PFSK-1 (cell line): Measurements from ENCODE around the gene ARHGAP4.

ENCODE experiments used
- FOXP2 ChIP-seq: optimal IDR thresholded peaks from 2 replicates; pipeline ENCODE3; 2011; ENCODE audit warnings: borderline replicate concordance, control low read depth, inconsistent platforms; ENCODE audit not compliant: insufficient read depth; ENCODE audit errors: extremely low read length, extremely low read depth
- POLR2AphosphoS5 ChIP-seq: IDR thresholded peaks from 2 replicates; pipeline ENCODE4 v1.6.1; 2012; ENCODE audit warnings: low read depth, mild to moderate bottlenecking, control low read depth, low read length, moderate library complexity
- REST ChIP-seq, 2 experiments: IDR thresholded peaks; 2 replicates each; pipeline versions ENCODE4 v1.6.1 to v1.8.0; 2011 to 2012; ENCODE audit warnings: low read depth in 2 of 2, low read length in 2 of 2, control low read depth in 1 of 2, inconsistent platforms in 1 of 2, mild to moderate bottlenecking in 1 of 2, moderate library complexity in 1 of 2; ENCODE audit not compliant: insufficient read depth in 1 of 2
- SIN3A ChIP-seq: IDR thresholded peaks from 2 replicates; pipeline ENCODE4 v1.6.1; 2012; ENCODE audit warnings: mild to moderate bottlenecking, low read length, moderate library complexity, borderline replicate concordance; ENCODE audit not compliant: insufficient read depth
- TAF1 ChIP-seq: IDR thresholded peaks from 2 replicates; pipeline ENCODE4 v1.6.1; 2012; ENCODE audit warnings: low read length, control low read depth, borderline replicate concordance; ENCODE audit not compliant: insufficient read depth

ARHGAP4 gene

DNA sequence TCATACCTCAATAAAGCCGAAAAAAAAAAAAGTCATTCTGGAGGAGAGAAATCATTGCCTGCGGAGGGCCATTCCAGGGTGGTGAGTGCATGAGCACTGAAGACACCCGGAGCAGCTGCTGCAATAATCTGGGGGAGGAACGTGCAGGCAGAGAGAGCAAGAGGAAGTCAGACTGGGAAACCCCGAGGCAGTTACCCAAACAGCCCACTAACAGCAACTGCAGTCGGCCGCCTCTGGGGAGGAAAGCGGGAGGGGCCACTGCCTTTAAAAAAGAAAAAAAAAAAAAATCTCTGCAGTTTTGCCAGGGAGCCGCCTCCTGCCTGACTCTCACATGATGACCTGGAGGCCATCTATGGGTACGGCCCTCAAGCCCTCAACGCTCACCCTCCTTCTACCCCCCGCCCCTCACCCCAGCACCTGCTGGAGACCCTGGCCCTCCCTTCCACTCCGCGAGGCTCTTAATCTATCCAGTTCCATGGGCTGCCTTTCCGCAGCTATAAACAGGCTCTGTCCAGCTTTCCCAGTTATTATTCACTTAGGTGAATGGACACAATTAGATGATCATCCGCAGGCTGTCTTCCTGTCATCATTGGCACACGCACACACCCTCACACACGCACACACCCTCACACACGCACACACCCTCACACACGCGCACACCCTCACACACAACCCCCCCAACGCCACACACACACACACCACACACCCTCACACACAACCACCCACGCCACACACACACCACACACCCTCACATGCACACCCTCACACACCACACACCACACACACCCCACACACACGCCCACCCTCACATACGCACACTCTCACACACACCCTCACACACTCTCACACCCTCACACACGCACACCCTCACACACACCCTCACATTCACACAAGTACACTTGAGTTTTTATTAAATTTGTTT is 25.0 kb downstream of the ARHGAP4 start:
- TF ChIP-seq FOXP2 = no peak
- TF ChIP-seq TAF1 = no peak
- no peak for TF ChIP-seq POLR2AphosphoS5
- peak in 1 of 2 experiments; percentile 71; a peak in 1 of 4 replicates for TF ChIP-seq REST (IDR thresholded peaks at IDR 0.05; ENCODE audit: insufficient read depth in 1 of 2, low read depth in 2 of 2, low read length in 2 of 2)
- TF ChIP-seq SIN3A = no peak

DNA sequence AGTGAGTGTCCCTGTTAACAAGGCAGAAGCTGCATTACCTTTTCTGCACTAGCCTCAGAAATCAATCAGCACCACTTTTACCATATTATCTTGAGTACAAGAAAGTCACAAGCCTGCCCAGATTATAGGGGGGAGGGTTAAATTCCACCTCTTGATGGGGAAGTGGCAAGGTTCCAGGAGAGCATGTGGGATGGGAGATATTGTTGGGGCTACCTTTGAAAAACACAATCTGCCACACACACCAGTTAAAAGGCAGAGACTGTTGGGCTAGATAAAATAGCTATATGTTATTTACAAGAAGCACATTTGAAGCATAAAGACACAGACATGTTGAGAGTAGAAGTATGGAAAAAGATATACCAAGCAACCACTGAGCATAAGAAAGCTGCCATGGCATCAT is 28.2 kb downstream of the ARHGAP4 start:
- no peak for TF ChIP-seq REST (IDR thresholded peaks at IDR 0.05; ENCODE audit: insufficient read depth in 1 of 2, low read depth in 2 of 2, low read length in 2 of 2)
- TF ChIP-seq SIN3A = no peak
- TF ChIP-seq FOXP2 = no peak
- TF ChIP-seq TAF1 = no peak
- no peak for TF ChIP-seq POLR2AphosphoS5

DNA sequence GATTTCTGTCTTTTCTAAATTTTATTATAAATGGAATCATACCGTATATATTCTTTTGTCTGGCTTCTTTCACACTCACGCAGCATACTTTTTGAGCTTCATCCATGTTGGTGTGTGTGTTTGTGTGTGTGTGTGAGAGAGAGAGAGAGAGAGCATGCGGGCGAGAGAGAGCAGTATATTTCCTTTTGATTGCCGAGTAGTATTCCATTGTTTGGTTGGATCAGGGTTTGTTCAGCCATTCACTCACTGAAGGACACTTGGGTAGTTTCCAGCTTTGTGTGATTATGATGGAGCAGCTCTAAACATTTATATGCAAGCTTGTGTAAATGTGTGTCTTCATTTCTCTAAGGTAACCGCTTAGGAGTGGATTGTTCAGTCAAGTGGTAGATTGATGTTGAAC is 36.9 kb downstream of the ARHGAP4 start:
- TF ChIP-seq FOXP2 (no peak), POLR2AphosphoS5 (no peak), SIN3A (no peak), TAF1 (no peak), REST (IDR thresholded peaks at IDR 0.05; ENCODE audit: insufficient read depth in 1 of 2, low read depth in 2 of 2, low read length in 2 of 2) (no peak)

- no peak for TF ChIP-seq TAF1
- no peak for TF ChIP-seq POLR2AphosphoS5
- no peak for TF ChIP-seq FOXP2
- no peak for TF ChIP-seq SIN3A
- TF ChIP-seq REST (IDR thresholded peaks at IDR 0.05; ENCODE audit: insufficient read depth in 1 of 2, low read depth in 2 of 2, low read length in 2 of 2) = no peak
Observed at GRCh38 chrX:153888344-153888743, 37.7 kb downstream of the ARHGAP4 start.
